HCT116 (cell line): ENCODE results near the gene MAP7D1. TPM values are rescaled to one million over a fixed set of nuclear protein-coding genes. Genes with fewer than 3 reads are reported as not detected.
"Not testable (repeated sequence)": the region's sequence is repeated elsewhere in the genome, so short reads cannot be mapped to it uniquely, and the experiment has no call there.

ENCODE experiments used
- ATAC-seq: fragments of 200-7000 bp; cut with Tn5 transposase; 2 replicates; pipeline ENCODE4 v1.9.1; 2020; ENCODE audit warnings: mild to moderate bottlenecking, moderate library complexity
- BruUV-seq: library from RNA; stranded (reverse); fragments of 400-500 nt; replicated peaks from 2 replicates; lab custom pipeline; 2021; lab: Mats Ljungman, UMichigan
- CTCF ChIA-PET: fragments of 300-600 bp; sonication (Branson Sonifier 250); formaldehyde crosslinking; loops from one replicate; lab custom pipeline; 2021; ENCODE audit warnings: antibody characterized with exemption; lab: Charles Lee
- POLR2A ChIA-PET: fragments of 300-600, 350-600 bp; sonication (Branson Sonifier 250); formaldehyde crosslinking; loops from one replicate; lab custom pipeline; 2021; ENCODE audit warnings: antibody characterized with exemption; lab: Charles Lee
- RAD21 ChIA-PET, 2 experiments: fragments of 300-600 bp; sonication (Branson Sonifier 250); formaldehyde crosslinking; loops; one replicate each; lab custom pipeline; 2023; ENCODE audit warnings: low total read pairs in 2 of 2; ENCODE audit not compliant: uncharacterized antibody in 2 of 2, unreplicated experiment in 2 of 2, low non-redundant PET in 1 of 2; lab: Charles Lee
- DNase-seq: peaks from one replicate; pipeline ENCODE4 v3.0.0-alpha.2; 2010; ENCODE audit warnings: low read depth, low spot score
- H2AFZ ChIP-seq: fragments of 200-600 bp; shearing (Covaris generic), sonication (generic); 2 replicates; pipeline ENCODE4 v1.6.1; 2017; ENCODE audit warnings: low read depth, mixed run types, mixed read lengths, antibody characterized with exemption, low read length; ENCODE audit not compliant: poor library complexity, severe bottlenecking
- H3K27ac ChIP-seq: 2 replicates; pipeline ENCODE4 v1.5.1; 2012; ENCODE audit warnings: low read depth, low read length
- H3K27me3 ChIP-seq: fragments of 200-600 bp; sonication (generic); 2 replicates; pipeline ENCODE4 v1.6.1; 2016; ENCODE audit warnings: mixed run types, low read length, mixed read lengths; ENCODE audit not compliant: insufficient read depth
- H3K36me3 ChIP-seq, 2 experiments: fragments of 200-500 bp in 1 of 2; fragments of 200-600 bp in 1 of 2; sonication (Bioruptor generic) in 1 of 2; sonication (generic) in 1 of 2; 2 replicates each; pipeline versions ENCODE4 v1.5.1 to v1.6.1; 2014 to 2016; ENCODE audit warnings: low read length in 2 of 2, inconsistent platforms in 1 of 2, mixed read lengths in 1 of 2, mixed run types in 1 of 2; ENCODE audit not compliant: insufficient read depth in 2 of 2, control insufficient read depth in 1 of 2
- H3K4me1 ChIP-seq, 2 experiments: fragments of 200-600 bp in 1 of 2; sonication (generic) in 1 of 2; 2 replicates each; pipeline versions ENCODE4 v1.5.1 to v1.6.1; 2012 to 2017; ENCODE audit warnings: low read length in 2 of 2, inconsistent platforms in 1 of 2, mild to moderate bottlenecking in 1 of 2, mixed read lengths in 1 of 2, mixed run types in 1 of 2, moderate library complexity in 1 of 2; ENCODE audit not compliant: insufficient read depth in 2 of 2, control insufficient read depth in 1 of 2
- H3K4me2 ChIP-seq: fragments of 200-600 bp; sonication (generic); 2 replicates; pipeline ENCODE4 v1.6.1; 2017; ENCODE audit warnings: mixed run types, low read length, mixed read lengths
- H3K4me3 ChIP-seq, 2 experiments: fragments of 200-600 bp in 1 of 2; sonication (generic) in 1 of 2; replicated peaks in 1 of 2; 2 replicates each; pipeline ENCODE4 v1.5.1; 2011 to 2016; ENCODE audit warnings: low read length in 2 of 2, control low read depth in 1 of 2, low read depth in 1 of 2, mild to moderate bottlenecking in 1 of 2, mixed read lengths in 1 of 2, mixed run types in 1 of 2
- H3K79me2 ChIP-seq: fragments of 200-600 bp; sonication (generic); 2 replicates; pipeline ENCODE4 v1.6.1; 2017; ENCODE audit warnings: mild to moderate bottlenecking, mixed run types, low read length, moderate library complexity, mixed read lengths; ENCODE audit not compliant: insufficient read depth
- H3K9ac ChIP-seq: fragments of 200-600 bp; sonication (generic); 2 replicates; pipeline ENCODE4 v1.6.1; 2016; ENCODE audit warnings: low read length, mixed read lengths
- H3K9me2 ChIP-seq: fragments of 200-600 bp; sonication (generic), shearing (Covaris generic); 2 replicates; pipeline ENCODE4 v1.6.1; 2017; ENCODE audit warnings: mixed run types, mild to moderate bottlenecking, moderate library complexity; ENCODE audit not compliant: insufficient read depth
- H3K9me3 ChIP-seq, 2 experiments: fragments of 200-500 bp in 1 of 2; fragments of 200-600 bp in 1 of 2; sonication (Bioruptor generic) in 1 of 2; sonication (generic) in 1 of 2; 2 replicates each; pipeline ENCODE4 v1.6.1; 2014 to 2017; ENCODE audit warnings: low read length in 2 of 2, mixed read lengths in 2 of 2, inconsistent platforms in 1 of 2, low read depth in 1 of 2, mild to moderate bottlenecking in 1 of 2, mixed run types in 1 of 2, moderate library complexity in 1 of 2; ENCODE audit not compliant: control insufficient read depth in 1 of 2, insufficient read depth in 1 of 2
- H4K20me1 ChIP-seq: fragments of 200-600 bp; sonication (generic), shearing (Covaris generic); 2 replicates; pipeline ENCODE4 v1.6.1; 2017; ENCODE audit warnings: mixed run types, mild to moderate bottlenecking, moderate library complexity; ENCODE audit not compliant: insufficient read depth
- EGR1 ChIP-seq: IDR thresholded peaks from 2 replicates; pipeline ENCODE4 v1.6.1; 2012; ENCODE audit warnings: low read depth
- ZNF274 ChIP-seq: fragments of 200-500 bp; sonication (Bioruptor generic); IDR thresholded peaks from 2 replicates; pipeline ENCODE4 v1.6.1; 2014; ENCODE audit warnings: mild to moderate bottlenecking, low read depth, low read length, inconsistent platforms
- intact Hi-C: fragments of 100-400 bp; cut with micrococcal nuclease; formaldehyde crosslinking; loops from 2 replicates; pipeline ENCODE4 v1.10.0; 2022
- total RNA-seq: library from RNA; stranded (reverse); gene quantifications from one replicate; pipeline ENCODE4 v1.2.1, GENCODE V29; 2021; ENCODE audit not compliant: unreplicated experiment
- TF ChIP-seq, protein P1 (sequence below), 3 experiments: fragments of 200-600 bp in 1 of 3; sonication (generic) in 1 of 3; IDR thresholded peaks in 2 of 3; conservative IDR thresholded peaks in 1 of 3; 2 replicates each; pipeline ENCODE4 v1.5.1; 2012 to 2017; ENCODE audit warnings: low read depth in 2 of 3, low read length in 2 of 3, antibody characterized with exemption in 1 of 3, borderline replicate concordance in 1 of 3, control low read depth in 1 of 3, mild to moderate bottlenecking in 1 of 3, mixed read lengths in 1 of 3, mixed run types in 1 of 3, moderate library complexity in 1 of 3; ENCODE audit not compliant: insufficient read depth in 1 of 3
- TF ChIP-seq, protein P2 (sequence below): IDR thresholded peaks from 2 replicates; pipeline ENCODE4 v1.6.1; 2012

The MAP7D1 gene
- total RNA-seq, 1 experiment from 2014 or later = 71.8 TPM

DNA sequence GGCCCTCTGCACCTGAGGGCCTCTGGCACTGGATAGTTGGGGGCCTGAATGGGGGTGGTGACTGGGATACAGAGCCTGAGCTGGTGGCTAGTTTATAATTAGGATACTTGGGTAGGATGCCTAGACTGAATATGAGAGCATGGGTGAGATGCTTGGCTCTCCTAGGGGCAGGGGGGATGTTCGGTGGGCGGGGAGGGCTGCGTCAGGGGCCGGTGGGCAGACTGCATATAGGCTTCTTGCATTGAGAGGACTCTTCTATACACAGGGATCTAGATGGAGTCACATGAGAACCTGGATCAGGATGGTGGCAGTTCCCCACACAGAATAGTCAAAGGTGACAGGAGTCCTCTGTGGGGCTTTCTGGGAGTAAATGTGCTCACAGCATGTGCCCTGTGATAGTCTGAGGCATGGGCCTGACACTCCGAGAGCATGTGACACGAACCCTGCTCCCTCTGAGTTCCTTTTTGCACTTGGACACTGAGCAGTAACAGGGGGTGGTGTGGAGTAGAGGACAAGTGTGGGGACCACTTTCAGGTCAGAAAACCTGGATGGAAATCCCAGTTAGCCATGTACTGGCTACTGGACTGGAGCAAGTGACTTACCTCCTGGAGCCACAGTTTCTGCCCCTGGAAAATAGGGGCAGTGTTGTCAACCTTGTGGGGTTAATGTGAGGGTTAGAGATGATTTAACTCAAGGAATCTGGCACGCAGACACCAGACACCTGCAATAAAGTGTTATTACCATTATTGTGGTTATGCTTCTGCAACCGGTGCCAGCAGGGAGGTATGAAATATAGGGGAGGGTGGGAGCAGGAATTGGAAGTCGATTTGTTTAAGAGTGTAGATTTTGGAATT, 2.2 kb downstream of the MAP7D1 start:
- Histone ChIP-seq H3K4me2 (peak overlapping the region; percentile 94), H3K4me3 (no peak overlapping the region; a peak in 1 of 4 replicates), H3K4me1 (peaks cover 19 to 56% of the 10 kb centered on the region in 2 experiments), H3K9ac (peak overlapping the region; percentile 97; the same call in 1 of the 2 replicates), H3K9me2 (no peaks in the 10 kb centered on the region), H3K27ac (peak overlapping the region; percentile 97), H4K20me1 (no peaks in the 10 kb centered on the region), H3K9me3 (no peaks in the 10 kb centered on the region), H3K79me2 (peaks cover 70% of the 10 kb centered on the region), H2AFZ (no peak overlapping the region), H3K36me3 (0 out of 4 replicates have a peak, but pooled peaks cover 0 to 4% of the 10 kb centered on the region in 2 experiments), H3K27me3 (no peaks in the 10 kb centered on the region)
- TSS peak; percentile 36 for BruUV-seq
- POLR2A ChIA-PET = no interaction called here
- intact Hi-C loops = loop anchor here (10.0 kb wide), 1 partner anchor 227 kb away; the partner anchor contains the start of gene STK40
- no peak for DNase-seq
- CTCF ChIA-PET = no interaction called here
- no peak for ATAC-seq
- TF ChIP-seq, protein P1, sequence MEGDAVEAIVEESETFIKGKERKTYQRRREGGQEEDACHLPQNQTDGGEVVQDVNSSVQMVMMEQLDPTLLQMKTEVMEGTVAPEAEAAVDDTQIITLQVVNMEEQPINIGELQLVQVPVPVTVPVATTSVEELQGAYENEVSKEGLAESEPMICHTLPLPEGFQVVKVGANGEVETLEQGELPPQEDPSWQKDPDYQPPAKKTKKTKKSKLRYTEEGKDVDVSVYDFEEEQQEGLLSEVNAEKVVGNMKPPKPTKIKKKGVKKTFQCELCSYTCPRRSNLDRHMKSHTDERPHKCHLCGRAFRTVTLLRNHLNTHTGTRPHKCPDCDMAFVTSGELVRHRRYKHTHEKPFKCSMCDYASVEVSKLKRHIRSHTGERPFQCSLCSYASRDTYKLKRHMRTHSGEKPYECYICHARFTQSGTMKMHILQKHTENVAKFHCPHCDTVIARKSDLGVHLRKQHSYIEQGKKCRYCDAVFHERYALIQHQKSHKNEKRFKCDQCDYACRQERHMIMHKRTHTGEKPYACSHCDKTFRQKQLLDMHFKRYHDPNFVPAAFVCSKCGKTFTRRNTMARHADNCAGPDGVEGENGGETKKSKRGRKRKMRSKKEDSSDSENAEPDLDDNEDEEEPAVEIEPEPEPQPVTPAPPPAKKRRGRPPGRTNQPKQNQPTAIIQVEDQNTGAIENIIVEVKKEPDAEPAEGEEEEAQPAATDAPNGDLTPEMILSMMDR (IDR thresholded peaks at IDR 0.05 in 2 of 3, conservative IDR thresholded peaks at IDR 0.05 in 1 of 3; ENCODE audit: borderline replicate concordance in 1 of 3, insufficient read depth in 1 of 3, low read depth in 2 of 3, low read length in 2 of 3) = no peak
- TF ChIP-seq ZNF274 (no peak), EGR1 (no peak)
- TF ChIP-seq, protein P2, sequence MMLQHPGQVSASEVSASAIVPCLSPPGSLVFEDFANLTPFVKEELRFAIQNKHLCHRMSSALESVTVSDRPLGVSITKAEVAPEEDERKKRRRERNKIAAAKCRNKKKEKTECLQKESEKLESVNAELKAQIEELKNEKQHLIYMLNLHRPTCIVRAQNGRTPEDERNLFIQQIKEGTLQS = no peak
- RAD21 ChIA-PET = no interaction called here

DNA sequence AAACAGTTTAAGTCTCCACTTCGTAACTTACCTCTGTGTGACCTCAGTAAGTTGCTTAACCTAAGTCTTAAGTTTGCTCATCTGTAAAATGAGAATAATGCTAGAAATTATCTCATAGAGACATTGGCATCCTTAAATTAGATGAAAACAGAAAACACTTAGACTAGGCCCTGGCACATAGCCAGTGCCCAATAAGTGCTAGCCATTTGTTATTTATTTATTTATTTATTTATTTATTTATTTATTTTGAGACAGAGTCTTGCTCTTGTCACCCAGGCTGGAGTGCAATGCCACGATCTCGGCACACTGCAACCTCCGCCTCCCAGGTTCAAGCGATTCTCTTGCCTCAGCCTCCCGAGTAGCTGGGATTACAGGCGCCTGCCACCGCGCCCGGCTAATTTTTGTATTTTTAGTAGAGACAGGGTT, 2.9 kb downstream of the MAP7D1 start:
- H3K4me3 ChIP-seq, H3K9me3 ChIP-seq, H3K27ac ChIP-seq, ATAC-seq, BruUV-seq, H3K36me3 ChIP-seq, H3K4me2 ChIP-seq, H3K9ac ChIP-seq, DNase-seq, RAD21 ChIA-PET, H2AFZ ChIP-seq, H4K20me1 ChIP-seq, H3K9me2 ChIP-seq, H3K27me3 ChIP-seq: not testable (repeated sequence)
- Histone ChIP-seq H3K79me2 (peaks cover 77% of the 10 kb centered on the region), H3K4me1 (peaks cover 19 to 56% of the 10 kb centered on the region in 2 experiments)
- intact Hi-C loops = loop anchor here (10.0 kb wide), 1 partner anchor 226 kb away; the partner anchor contains the start of gene STK40
- ChIA-PET POLR2A (interaction anchor here (1.4 kb wide), 1 partner anchor 9 kb away, joined by 8 read pairs; the partner anchor contains the start of gene TRAPPC3), CTCF (interaction anchor here (1.2 to 1.4 kb wide), 2 partner anchors 9 to 127 kb away, joined by 3 read pairs; no protein-coding TSS in a partner anchor)
